WERI-Rb-1 (cell line): ENCODE results near the gene TIMM17A.
A peak's percentile ranks its signal among the peaks of the same experiment; 100 is the strongest.
"Not testable (repeated sequence)": the region's sequence is repeated elsewhere in the genome, so short reads cannot be mapped to it uniquely, and the experiment has no call there.

ENCODE experiments used
- DNase-seq: peaks from one replicate; pipeline ENCODE4 v3.0.0-alpha.2; 2020
- H3K27ac ChIP-seq: fragments of 250-450 bp; sonication (Bioruptor Pico); 2 replicates; pipeline ENCODE4 v1.5.1; 2020; ENCODE audit warnings: mild to moderate bottlenecking, moderate library complexity
- H3K27me3 ChIP-seq: fragments of 250-450 bp; sonication (Bioruptor Pico); 2 replicates; pipeline ENCODE4 v1.5.1; 2021; ENCODE audit warnings: mild to moderate bottlenecking, low read depth, moderate library complexity; ENCODE audit not compliant: insufficient read depth, severe bottlenecking
- H3K36me3 ChIP-seq: fragments of 250-450 bp; sonication (Bioruptor Pico); 2 replicates; pipeline ENCODE4 v1.5.1; 2020; ENCODE audit warnings: mild to moderate bottlenecking, moderate library complexity
- H3K4me3 ChIP-seq: 2 replicates; pipeline ENCODE4 v1.5.1; 2011; ENCODE audit warnings: low read depth, mild to moderate bottlenecking, control low read depth, low read length
- H3K9me3 ChIP-seq: fragments of 250-450 bp; sonication (Bioruptor Pico); 2 replicates; pipeline ENCODE4 v1.5.1; 2021; ENCODE audit warnings: mild to moderate bottlenecking, moderate library complexity; ENCODE audit not compliant: severe bottlenecking
- TF ChIP-seq, protein P1 (sequence below): IDR thresholded peaks from 2 replicates; pipeline ENCODE4 v1.5.1; 2011; ENCODE audit warnings: low read depth, mild to moderate bottlenecking, control low read depth, inconsistent platforms, low read length

Gene TIMM17A

DNA sequence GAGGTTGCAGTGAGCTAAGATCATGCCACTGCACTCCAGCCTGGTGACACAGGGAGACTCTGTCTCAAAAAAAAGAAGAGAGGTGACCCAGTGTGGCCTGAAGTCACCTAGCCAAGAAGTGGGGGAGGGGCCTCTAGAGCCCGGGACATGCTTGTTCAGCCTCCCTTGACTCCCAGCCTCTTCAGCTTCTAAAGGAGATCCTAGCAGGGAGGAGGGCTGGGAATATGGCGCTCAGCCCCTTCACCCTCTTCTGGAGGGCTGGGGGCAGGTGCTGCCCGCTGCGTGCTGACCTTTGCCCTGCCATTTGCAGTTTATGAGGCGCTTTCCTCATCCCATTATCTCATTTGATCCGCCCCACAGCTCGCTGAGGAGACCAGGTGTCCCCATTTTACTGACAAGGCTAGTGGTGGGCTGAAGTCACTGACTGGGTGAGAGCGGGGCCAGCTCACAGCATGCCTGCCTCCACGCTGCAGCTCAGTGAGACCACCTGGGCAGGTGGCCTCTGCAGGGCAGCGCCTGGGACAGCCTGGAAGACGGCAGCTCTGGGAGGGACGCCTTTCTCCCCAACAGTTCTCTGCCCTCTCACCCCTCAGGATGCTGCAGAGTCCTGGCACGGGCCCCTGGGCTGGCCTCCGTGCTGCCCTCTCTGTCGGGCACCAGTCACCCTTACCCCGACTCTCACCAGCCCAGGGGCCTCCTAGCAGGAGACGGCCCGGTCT lies 62.6 kb downstream of the TIMM17A start:
- Histone ChIP-seq H3K27me3 (no peaks in the 10 kb centered on the region), H3K27ac (peak overlapping the region; percentile 65), H3K9me3 (no peaks in the 10 kb centered on the region), H3K36me3 (peaks cover 43% of the 10 kb centered on the region), H3K4me3 (no peak overlapping the region)
- TF ChIP-seq, protein P1, sequence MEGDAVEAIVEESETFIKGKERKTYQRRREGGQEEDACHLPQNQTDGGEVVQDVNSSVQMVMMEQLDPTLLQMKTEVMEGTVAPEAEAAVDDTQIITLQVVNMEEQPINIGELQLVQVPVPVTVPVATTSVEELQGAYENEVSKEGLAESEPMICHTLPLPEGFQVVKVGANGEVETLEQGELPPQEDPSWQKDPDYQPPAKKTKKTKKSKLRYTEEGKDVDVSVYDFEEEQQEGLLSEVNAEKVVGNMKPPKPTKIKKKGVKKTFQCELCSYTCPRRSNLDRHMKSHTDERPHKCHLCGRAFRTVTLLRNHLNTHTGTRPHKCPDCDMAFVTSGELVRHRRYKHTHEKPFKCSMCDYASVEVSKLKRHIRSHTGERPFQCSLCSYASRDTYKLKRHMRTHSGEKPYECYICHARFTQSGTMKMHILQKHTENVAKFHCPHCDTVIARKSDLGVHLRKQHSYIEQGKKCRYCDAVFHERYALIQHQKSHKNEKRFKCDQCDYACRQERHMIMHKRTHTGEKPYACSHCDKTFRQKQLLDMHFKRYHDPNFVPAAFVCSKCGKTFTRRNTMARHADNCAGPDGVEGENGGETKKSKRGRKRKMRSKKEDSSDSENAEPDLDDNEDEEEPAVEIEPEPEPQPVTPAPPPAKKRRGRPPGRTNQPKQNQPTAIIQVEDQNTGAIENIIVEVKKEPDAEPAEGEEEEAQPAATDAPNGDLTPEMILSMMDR = no peak
- peak; percentile 83 for DNase-seq

DNA sequence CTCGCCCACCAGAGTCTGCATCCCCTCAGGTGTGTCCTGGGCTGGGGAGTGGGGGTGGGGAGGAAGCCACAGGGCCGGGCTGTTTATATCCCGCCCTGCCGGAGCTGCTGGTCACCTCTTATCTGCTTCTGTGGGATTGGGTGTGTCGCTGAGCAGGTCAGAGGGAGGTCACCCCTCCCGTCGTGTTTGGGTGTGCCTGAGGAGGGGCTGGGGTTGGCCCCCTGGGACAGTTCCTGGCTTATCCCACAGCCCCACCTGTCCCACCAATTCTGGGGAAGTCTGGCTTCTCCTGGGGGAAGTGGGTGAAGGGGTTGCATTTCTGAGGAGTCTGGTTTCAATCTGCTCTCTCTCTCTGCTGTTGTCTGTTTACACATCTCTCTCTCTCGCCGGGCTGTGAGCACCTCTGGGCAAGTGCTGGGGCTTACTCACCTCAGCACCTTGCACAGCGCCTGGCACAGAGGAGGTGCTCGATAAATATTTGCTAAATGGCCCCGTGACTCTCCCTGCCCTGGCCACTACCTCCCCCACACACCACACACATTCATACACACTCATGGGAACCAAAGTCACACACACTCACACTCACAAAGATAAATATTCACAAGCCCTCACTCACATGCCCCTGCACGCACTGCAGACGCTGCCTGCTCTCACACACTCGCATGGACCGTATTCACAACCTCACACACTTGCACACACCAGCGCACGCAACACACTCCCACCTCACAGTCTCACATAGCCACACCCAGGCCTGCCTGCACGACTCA lies 63.3 kb downstream of the TIMM17A start:
- DNase-seq = peak; percentile 83
- Histone ChIP-seq H3K4me3 (no peak overlapping the region), H3K27ac (peak overlapping the region; percentile 65), H3K9me3 (no peaks in the 10 kb centered on the region), H3K36me3 (peaks cover 35% of the 10 kb centered on the region), H3K27me3 (no peaks in the 10 kb centered on the region)
- TF ChIP-seq, protein P1 = no peak

DNA sequence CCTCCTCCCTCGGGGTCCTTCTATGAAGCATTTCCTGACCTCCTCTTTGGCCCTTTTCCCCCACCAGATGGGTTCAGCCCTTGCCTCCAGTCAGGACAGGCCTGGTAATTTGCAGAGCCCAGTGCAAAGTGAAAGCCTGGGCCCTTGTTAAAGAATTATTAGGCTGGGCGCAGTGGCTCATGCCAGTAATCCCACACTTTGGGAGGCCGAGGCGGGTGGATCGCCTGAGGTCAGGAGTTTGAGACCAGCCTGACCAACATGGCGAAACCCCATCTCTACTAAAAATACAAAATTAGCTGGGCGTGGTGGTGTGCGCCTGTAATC lies 63.9 kb downstream of the TIMM17A start:
- peak; percentile 58 for DNase-seq
- not testable (repeated sequence) for H3K27me3 ChIP-seq, H3K9me3 ChIP-seq, H3K4me3 ChIP-seq
- Histone ChIP-seq H3K27ac (peak overlapping the region; percentile 65), H3K36me3 (peaks cover 30% of the 10 kb centered on the region)
